Keratinocyte (primary cell): ENCODE results near the gene RARS1.

Experiments used
- CTCF ChIP-seq, 3 experiments: IDR thresholded peaks in 1 of 3; conservative IDR thresholded peaks in 1 of 3; optimal IDR thresholded peaks in 1 of 3; 2 replicates in 2 of 3; 3 replicates in 1 of 3; pipeline versions ENCODE3 to v1.5.1; 2011; ENCODE audit warnings: low read length in 3 of 3, mild to moderate bottlenecking in 3 of 3, moderate library complexity in 2 of 3, control low read depth in 1 of 3, inconsistent platforms in 1 of 3; ENCODE audit not compliant: insufficient read depth in 2 of 3; ENCODE audit errors: extremely low read depth in 1 of 3
- EZH2 ChIP-seq: IDR thresholded peaks from one replicate; pipeline ENCODE4 v1.6.1; 2012; ENCODE audit warnings: inconsistent platforms, mild to moderate bottlenecking, low read length, moderate library complexity

- TF ChIP-seq CTCF (optimal IDR thresholded peaks at IDR 0.05 in 1 of 3, IDR thresholded peaks at IDR 0.05 in 1 of 3, conservative IDR thresholded peaks at IDR 0.05 in 1 of 3; ENCODE audit: extremely low read depth in 1 of 3, insufficient read depth in 2 of 3, low read length in 3 of 3) (no peak), EZH2 (no peak)
Observed at GRCh38 chr5:168553377-168554130, 67.3 kb downstream of the RARS1 start.
